Measurements from ENCODE around the gene CERT1. TPM values are rescaled to one million over a fixed set of nuclear protein-coding genes. Genes with fewer than 3 reads are reported as not detected.
A peak's percentile ranks its signal among the peaks of the same experiment; 100 is the strongest.

Gene CERT1
- total and polyA plus RNA-seq, 4 donors: 16.1 to 86.2 (median 46.1) TPM

- WGBS, 2 donors: 53 to 74% methylated on average over 2 of the region's 2 CpGs
- ATAC-seq (ENCODE audit: insufficient read depth, low FRiP score): no peak
- peak in 1 of 3 donors; percentile 24 for DNase-seq
- H3K4me1 ChIP-seq (ENCODE audit: control insufficient read depth in 5 of 5, insufficient read depth in 5 of 5, low read length in 5 of 5): peaks cover 3 to 20% (median 11%) of the 10 kb centered on the region in 5 donors
- TF ChIP-seq, protein P1, sequence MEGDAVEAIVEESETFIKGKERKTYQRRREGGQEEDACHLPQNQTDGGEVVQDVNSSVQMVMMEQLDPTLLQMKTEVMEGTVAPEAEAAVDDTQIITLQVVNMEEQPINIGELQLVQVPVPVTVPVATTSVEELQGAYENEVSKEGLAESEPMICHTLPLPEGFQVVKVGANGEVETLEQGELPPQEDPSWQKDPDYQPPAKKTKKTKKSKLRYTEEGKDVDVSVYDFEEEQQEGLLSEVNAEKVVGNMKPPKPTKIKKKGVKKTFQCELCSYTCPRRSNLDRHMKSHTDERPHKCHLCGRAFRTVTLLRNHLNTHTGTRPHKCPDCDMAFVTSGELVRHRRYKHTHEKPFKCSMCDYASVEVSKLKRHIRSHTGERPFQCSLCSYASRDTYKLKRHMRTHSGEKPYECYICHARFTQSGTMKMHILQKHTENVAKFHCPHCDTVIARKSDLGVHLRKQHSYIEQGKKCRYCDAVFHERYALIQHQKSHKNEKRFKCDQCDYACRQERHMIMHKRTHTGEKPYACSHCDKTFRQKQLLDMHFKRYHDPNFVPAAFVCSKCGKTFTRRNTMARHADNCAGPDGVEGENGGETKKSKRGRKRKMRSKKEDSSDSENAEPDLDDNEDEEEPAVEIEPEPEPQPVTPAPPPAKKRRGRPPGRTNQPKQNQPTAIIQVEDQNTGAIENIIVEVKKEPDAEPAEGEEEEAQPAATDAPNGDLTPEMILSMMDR (IDR thresholded peaks at IDR 0.05; ENCODE audit: control extremely low read depth, extremely low read depth): no peak
- H3K27me3 ChIP-seq (ENCODE audit: control insufficient read depth in 3 of 3, insufficient read depth in 3 of 3, low read length in 2 of 3): no peaks in the 10 kb centered on the region
- peaks cover 0 to 4% (median 0%) of the 10 kb centered on the region in 4 donors for H3K36me3 ChIP-seq (ENCODE audit: control insufficient read depth in 4 of 4, insufficient read depth in 4 of 4, low read length in 4 of 4)
- no peak overlapping the region for H3K27ac ChIP-seq (ENCODE audit: low read depth in 1 of 2, low read length in 1 of 2)
- peaks cover 0 to 1% (median 0%) of the 10 kb centered on the region in 4 donors for H3K9me3 ChIP-seq (ENCODE audit: control insufficient read depth in 4 of 4, insufficient read depth in 3 of 4, low read length in 3 of 4)
- H3K9ac ChIP-seq (ENCODE audit: insufficient read depth in 1 of 2, low read length in 2 of 2): no peak overlapping the region
- H3K4me3 ChIP-seq: no peak overlapping the region
These were observed 50.9 kb downstream of the CERT1 start for GRCh38 chr5:75460532-75460931.

GRCh38 chr5:75457691-75458090 is 53.7 kb downstream of the CERT1 start:
- peaks cover 0 to 9% (median 0%) of the 10 kb centered on the region in 4 donors for H3K36me3 ChIP-seq (ENCODE audit: control insufficient read depth in 4 of 4, insufficient read depth in 4 of 4, low read length in 4 of 4)
- H3K9me3 ChIP-seq (ENCODE audit: control insufficient read depth in 4 of 4, insufficient read depth in 3 of 4, low read length in 3 of 4): no peaks in the 10 kb centered on the region
- no peak for ATAC-seq (ENCODE audit: insufficient read depth, low FRiP score)
- peak; percentile 51 to 70 (median 55) for DNase-seq
- H3K9ac ChIP-seq (ENCODE audit: insufficient read depth in 1 of 2, low read length in 2 of 2): no peak overlapping the region
- no peaks in the 10 kb centered on the region for H3K27me3 ChIP-seq (ENCODE audit: control insufficient read depth in 3 of 3, insufficient read depth in 3 of 3, low read length in 2 of 3)
- no peak overlapping the region for H3K27ac ChIP-seq (ENCODE audit: low read depth in 1 of 2, low read length in 1 of 2)
- TF ChIP-seq, protein P1 (IDR thresholded peaks at IDR 0.05; ENCODE audit: control extremely low read depth, extremely low read depth): no peak
- H3K4me3 ChIP-seq: no peak overlapping the region
- WGBS, 2 donors: 71 to 82% methylated on average over 8 of the region's 8 CpGs
- H3K4me1 ChIP-seq (ENCODE audit: control insufficient read depth in 5 of 5, insufficient read depth in 5 of 5, low read length in 5 of 5): peaks cover 0 to 18% (median 5%) of the 10 kb centered on the region in 5 donors

DNA sequence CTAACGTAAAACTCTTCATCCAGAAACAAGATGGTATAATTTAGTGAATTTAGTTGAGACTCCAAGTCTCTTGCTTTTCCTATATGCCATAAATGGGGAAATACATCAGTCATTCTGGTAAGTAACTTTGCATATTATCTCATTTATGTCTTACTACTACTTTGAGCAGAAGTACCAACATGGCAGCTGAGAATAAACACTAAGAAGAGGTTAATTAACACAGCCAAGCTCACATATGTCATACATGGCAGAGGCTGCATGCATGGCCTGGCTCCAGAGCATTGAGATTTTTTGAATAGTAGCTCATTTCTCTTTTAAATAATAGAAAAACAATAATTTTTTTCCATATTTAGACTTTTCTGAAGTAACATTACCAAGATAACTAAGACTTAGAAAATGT is 54.3 kb downstream of the CERT1 start:
- DNase-seq: no peak
- no peak overlapping the region for H3K9ac ChIP-seq (ENCODE audit: insufficient read depth in 1 of 2, low read length in 2 of 2)
- ATAC-seq (ENCODE audit: insufficient read depth, low FRiP score): no peak
- no peaks in the 10 kb centered on the region for H3K27me3 ChIP-seq (ENCODE audit: control insufficient read depth in 3 of 3, insufficient read depth in 3 of 3, low read length in 2 of 3)
- H3K4me3 ChIP-seq: no peak overlapping the region
- peaks cover 0 to 9% (median 0%) of the 10 kb centered on the region in 4 donors for H3K36me3 ChIP-seq (ENCODE audit: control insufficient read depth in 4 of 4, insufficient read depth in 4 of 4, low read length in 4 of 4)
- TF ChIP-seq, protein P1 (IDR thresholded peaks at IDR 0.05; ENCODE audit: control extremely low read depth, extremely low read depth): no peak
- no peaks in the 10 kb centered on the region for H3K9me3 ChIP-seq (ENCODE audit: control insufficient read depth in 4 of 4, insufficient read depth in 3 of 4, low read length in 3 of 4)
- peaks cover 0 to 18% (median 5%) of the 10 kb centered on the region in 5 donors for H3K4me1 ChIP-seq (ENCODE audit: control insufficient read depth in 5 of 5, insufficient read depth in 5 of 5, low read length in 5 of 5)
- no peak overlapping the region for H3K27ac ChIP-seq (ENCODE audit: low read depth in 1 of 2, low read length in 1 of 2)
- 97 to 99% methylated on average over 1 of the region's 1 CpG for WGBS, 2 donors

DNA sequence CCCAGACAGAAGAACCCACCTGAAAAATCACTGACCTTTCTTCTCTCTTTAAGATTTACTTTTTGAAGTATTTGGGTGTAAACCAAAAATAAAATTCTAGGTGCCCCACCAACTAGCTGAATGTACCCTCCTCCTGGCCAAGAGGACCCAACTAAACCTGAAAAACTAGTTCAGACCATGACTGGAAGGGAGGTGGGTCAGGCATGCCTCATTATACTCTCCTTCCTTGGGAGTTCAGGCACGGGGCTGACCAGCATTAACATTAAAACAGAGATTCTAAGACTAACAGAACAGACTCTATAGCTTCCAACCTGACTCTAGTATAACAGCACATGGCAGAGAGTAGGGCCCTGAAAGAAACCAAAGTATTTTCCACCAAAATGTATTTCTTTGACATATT is 61.4 kb downstream of the CERT1 start:
- H3K4me3 ChIP-seq: no peak overlapping the region
- ATAC-seq (ENCODE audit: insufficient read depth, low FRiP score): no peak
- no peak for DNase-seq
- WGBS, 2 donors: 69 to 91% methylated on average over 1 of the region's 1 CpG
- no peak overlapping the region for H3K9ac ChIP-seq (ENCODE audit: insufficient read depth in 1 of 2, low read length in 2 of 2)
- peaks cover 0 to 4% (median 0%) of the 10 kb centered on the region in 5 donors for H3K4me1 ChIP-seq (ENCODE audit: control insufficient read depth in 5 of 5, insufficient read depth in 5 of 5, low read length in 5 of 5)
- peaks cover 0 to 5% (median 4%) of the 10 kb centered on the region in 4 donors for H3K36me3 ChIP-seq (ENCODE audit: control insufficient read depth in 4 of 4, insufficient read depth in 4 of 4, low read length in 4 of 4)
- no peak overlapping the region for H3K27ac ChIP-seq (ENCODE audit: low read depth in 1 of 2, low read length in 1 of 2)
- TF ChIP-seq, protein P1 (IDR thresholded peaks at IDR 0.05; ENCODE audit: control extremely low read depth, extremely low read depth): no peak
- H3K9me3 ChIP-seq (ENCODE audit: control insufficient read depth in 4 of 4, insufficient read depth in 3 of 4, low read length in 3 of 4): peaks cover 0 to 13% (median 0%) of the 10 kb centered on the region in 4 donors
- no peaks in the 10 kb centered on the region for H3K27me3 ChIP-seq (ENCODE audit: control insufficient read depth in 3 of 3, insufficient read depth in 3 of 3, low read length in 2 of 3)
